ENCODE results near the gene POU2F3.

POU2F3 gene

DNA sequence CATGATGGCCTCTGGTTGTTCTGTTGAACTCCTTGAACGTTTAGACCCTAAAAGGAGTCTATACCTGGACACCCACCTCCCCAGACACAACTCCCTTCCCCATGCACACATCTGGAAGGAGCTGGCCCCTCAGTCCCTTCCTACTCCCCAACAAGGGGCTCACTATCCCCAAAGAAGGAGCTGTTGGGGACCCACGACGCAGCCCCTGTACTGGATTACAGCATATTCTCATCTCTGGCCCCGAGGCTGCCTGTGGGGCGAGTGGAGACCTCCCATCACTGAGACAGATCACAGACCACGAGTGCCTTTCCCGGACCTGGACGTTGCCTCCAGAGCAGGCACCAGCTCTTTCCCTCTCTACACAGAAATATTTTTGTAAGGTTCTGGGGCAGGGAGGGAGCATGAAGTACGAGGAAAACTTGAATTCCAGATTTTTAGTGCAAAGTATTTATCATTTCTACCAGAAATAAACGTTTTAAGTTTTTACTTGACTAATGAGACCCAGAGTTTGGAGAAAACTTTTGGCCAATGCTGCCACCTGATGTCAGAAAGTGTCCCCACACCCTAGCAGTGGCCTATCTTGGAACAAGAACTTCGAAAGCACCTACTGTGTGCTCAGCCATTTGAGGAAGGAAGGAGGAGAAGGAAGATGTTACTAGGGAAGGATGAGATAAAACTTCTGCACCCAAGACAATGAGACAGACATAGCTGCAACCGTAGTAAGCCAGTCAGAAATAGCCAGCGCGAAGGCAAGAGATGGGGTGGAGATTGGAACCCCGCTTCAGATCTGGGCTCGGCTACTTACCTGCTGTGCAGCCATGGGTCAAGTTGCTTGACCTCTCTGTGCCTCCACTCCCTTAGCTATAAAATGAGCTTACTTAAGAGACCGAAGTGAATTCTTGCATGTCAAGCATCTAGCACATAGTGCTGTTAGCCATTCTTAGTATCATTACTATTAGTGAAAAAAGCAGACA is 10.2 kb upstream of the POU2F3 start:
- TF ChIP-seq TAF1 (IDR thresholded peaks at IDR 0.05; ENCODE audit: borderline replicate concordance, insufficient read depth, low read length) (no peak), FOXP2 (optimal IDR thresholded peaks at IDR 0.05; ENCODE audit: borderline replicate concordance, extremely low read depth, extremely low read length, insufficient read depth) (no peak), SIN3A (IDR thresholded peaks at IDR 0.05; ENCODE audit: borderline replicate concordance, insufficient read depth, low read length) (no peak), POLR2AphosphoS5 (IDR thresholded peaks at IDR 0.05; ENCODE audit: low read depth, low read length) (no peak)
- TF ChIP-seq, protein P1, sequence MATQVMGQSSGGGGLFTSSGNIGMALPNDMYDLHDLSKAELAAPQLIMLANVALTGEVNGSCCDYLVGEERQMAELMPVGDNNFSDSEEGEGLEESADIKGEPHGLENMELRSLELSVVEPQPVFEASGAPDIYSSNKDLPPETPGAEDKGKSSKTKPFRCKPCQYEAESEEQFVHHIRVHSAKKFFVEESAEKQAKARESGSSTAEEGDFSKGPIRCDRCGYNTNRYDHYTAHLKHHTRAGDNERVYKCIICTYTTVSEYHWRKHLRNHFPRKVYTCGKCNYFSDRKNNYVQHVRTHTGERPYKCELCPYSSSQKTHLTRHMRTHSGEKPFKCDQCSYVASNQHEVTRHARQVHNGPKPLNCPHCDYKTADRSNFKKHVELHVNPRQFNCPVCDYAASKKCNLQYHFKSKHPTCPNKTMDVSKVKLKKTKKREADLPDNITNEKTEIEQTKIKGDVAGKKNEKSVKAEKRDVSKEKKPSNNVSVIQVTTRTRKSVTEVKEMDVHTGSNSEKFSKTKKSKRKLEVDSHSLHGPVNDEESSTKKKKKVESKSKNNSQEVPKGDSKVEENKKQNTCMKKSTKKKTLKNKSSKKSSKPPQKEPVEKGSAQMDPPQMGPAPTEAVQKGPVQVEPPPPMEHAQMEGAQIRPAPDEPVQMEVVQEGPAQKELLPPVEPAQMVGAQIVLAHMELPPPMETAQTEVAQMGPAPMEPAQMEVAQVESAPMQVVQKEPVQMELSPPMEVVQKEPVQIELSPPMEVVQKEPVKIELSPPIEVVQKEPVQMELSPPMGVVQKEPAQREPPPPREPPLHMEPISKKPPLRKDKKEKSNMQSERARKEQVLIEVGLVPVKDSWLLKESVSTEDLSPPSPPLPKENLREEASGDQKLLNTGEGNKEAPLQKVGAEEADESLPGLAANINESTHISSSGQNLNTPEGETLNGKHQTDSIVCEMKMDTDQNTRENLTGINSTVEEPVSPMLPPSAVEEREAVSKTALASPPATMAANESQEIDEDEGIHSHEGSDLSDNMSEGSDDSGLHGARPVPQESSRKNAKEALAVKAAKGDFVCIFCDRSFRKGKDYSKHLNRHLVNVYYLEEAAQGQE (IDR thresholded peaks at IDR 0.05; ENCODE audit: insufficient read depth in 1 of 2, low read depth in 2 of 2, low read length in 2 of 2): no peak

DNA sequence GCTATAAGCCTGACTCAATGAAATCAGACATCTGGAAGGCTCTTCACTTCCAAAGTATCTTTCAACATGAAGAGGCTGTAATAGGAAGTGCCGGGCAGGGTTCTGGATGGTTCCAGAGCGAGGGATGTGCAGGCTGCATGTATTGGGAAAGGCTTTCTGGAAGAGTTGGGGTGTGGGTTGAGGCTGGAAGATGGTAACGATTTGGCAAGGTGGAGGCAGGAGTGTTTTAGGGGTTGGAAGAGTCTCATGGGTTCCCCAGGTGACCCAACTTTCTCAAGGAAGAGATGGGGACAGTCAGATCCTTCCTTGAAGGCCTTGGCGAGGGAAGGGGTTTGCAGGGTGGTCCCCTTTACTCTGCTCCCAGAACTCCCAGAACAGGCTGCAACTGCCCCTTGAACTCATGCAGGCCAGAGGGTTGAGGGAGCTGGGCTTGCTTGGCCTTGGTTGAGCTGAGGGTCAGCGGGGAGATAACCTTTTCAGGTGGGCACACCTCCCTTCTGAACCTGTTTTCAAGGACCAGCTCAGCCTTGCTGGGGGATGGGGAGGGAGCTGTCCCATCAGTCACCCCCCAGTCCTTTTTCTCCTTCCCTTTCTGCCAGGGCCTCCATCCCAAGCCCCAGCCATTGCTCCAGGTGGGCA is 9.4 kb upstream of the POU2F3 start:
- TF ChIP-seq FOXP2 (optimal IDR thresholded peaks at IDR 0.05; ENCODE audit: borderline replicate concordance, extremely low read depth, extremely low read length, insufficient read depth) (no peak), SIN3A (IDR thresholded peaks at IDR 0.05; ENCODE audit: borderline replicate concordance, insufficient read depth, low read length) (no peak), POLR2AphosphoS5 (IDR thresholded peaks at IDR 0.05; ENCODE audit: low read depth, low read length) (no peak), TAF1 (IDR thresholded peaks at IDR 0.05; ENCODE audit: borderline replicate concordance, insufficient read depth, low read length) (no peak)
- TF ChIP-seq, protein P1 (IDR thresholded peaks at IDR 0.05; ENCODE audit: insufficient read depth in 1 of 2, low read depth in 2 of 2, low read length in 2 of 2): no peak

- TF ChIP-seq POLR2AphosphoS5 (IDR thresholded peaks at IDR 0.05; ENCODE audit: low read depth, low read length): no peak
- TF ChIP-seq FOXP2 (optimal IDR thresholded peaks at IDR 0.05; ENCODE audit: borderline replicate concordance, extremely low read depth, extremely low read length, insufficient read depth): no peak
- no peak for TF ChIP-seq SIN3A (IDR thresholded peaks at IDR 0.05; ENCODE audit: borderline replicate concordance, insufficient read depth, low read length)
- TF ChIP-seq TAF1 (IDR thresholded peaks at IDR 0.05; ENCODE audit: borderline replicate concordance, insufficient read depth, low read length): no peak
- TF ChIP-seq, protein P1 (IDR thresholded peaks at IDR 0.05; ENCODE audit: insufficient read depth in 1 of 2, low read depth in 2 of 2, low read length in 2 of 2): no peak
These were observed 8.0 kb upstream of the POU2F3 start for GRCh38 chr11:120231963-120232362.

DNA sequence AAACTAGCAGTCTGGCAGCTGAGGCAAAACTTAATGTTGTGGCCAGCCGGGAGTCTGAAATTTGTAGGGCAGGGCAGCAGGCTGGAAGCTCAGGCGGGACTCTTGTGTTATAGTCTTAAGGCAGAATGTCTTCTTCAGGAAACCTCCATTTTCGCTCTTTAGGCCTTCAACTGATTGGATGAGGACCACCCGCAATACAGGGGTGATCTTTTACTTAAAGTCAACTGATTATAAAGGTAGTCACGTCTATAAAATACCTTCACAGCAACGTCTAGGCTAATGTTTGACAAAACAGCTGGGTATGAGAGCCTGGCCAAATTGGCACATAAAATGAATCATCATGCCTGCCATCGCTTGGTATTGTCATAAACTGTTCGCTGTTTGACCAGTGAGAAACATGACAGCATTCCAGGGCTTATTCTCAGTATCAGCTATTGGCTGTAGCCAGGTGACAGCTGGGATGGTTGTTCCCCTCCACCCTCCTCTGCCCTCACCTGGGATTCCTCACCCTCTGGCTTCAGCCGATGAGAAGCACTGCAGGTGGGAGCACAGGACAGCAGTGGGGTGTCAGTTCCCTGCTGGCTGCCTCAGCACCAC is 6.6 kb upstream of the POU2F3 start:
- TF ChIP-seq FOXP2 (optimal IDR thresholded peaks at IDR 0.05; ENCODE audit: borderline replicate concordance, extremely low read depth, extremely low read length, insufficient read depth): no peak
- no peak for TF ChIP-seq POLR2AphosphoS5 (IDR thresholded peaks at IDR 0.05; ENCODE audit: low read depth, low read length)
- no peak for TF ChIP-seq TAF1 (IDR thresholded peaks at IDR 0.05; ENCODE audit: borderline replicate concordance, insufficient read depth, low read length)
- no peak for TF ChIP-seq SIN3A (IDR thresholded peaks at IDR 0.05; ENCODE audit: borderline replicate concordance, insufficient read depth, low read length)
- TF ChIP-seq, protein P1 (IDR thresholded peaks at IDR 0.05; ENCODE audit: insufficient read depth in 1 of 2, low read depth in 2 of 2, low read length in 2 of 2): no peak
